ENCODE measurements around the gene CHD6.

The CHD6 gene

GRCh38 chr20:41534842-41535241 is 83.3 kb downstream of the CHD6 start:
- DNase-seq (ENCODE audit: low read depth), result no peak
- H3K4me3 ChIP-seq (ENCODE audit: low read length), result no peak overlapping the region
- TF ChIP-seq CTCF (conservative IDR thresholded peaks at IDR 0.05; ENCODE audit: low read length), result no peak

- no peak for TF ChIP-seq CTCF (conservative IDR thresholded peaks at IDR 0.05; ENCODE audit: low read length)
- DNase-seq (ENCODE audit: low read depth), result no peak
- H3K4me3 ChIP-seq (ENCODE audit: low read length), result no peak overlapping the region
These were observed 84.0 kb downstream of the CHD6 start for GRCh38 chr20:41534170-41534569.

GRCh38 chr20:41533537-41534136 is 84.5 kb downstream of the CHD6 start:
- no peak overlapping the region for H3K4me3 ChIP-seq (ENCODE audit: low read length)
- no peak for TF ChIP-seq CTCF (conservative IDR thresholded peaks at IDR 0.05; ENCODE audit: low read length)
- DNase-seq (ENCODE audit: low read depth), result no peak

- H3K4me3 ChIP-seq (ENCODE audit: low read length), result no peak overlapping the region
- no peak for DNase-seq (ENCODE audit: low read depth)
- TF ChIP-seq CTCF (conservative IDR thresholded peaks at IDR 0.05; ENCODE audit: low read length), result no peak
These were observed 85.2 kb downstream of the CHD6 start for GRCh38 chr20:41532935-41533334.

- no peak for TF ChIP-seq CTCF (conservative IDR thresholded peaks at IDR 0.05; ENCODE audit: low read length)
- no peak for DNase-seq (ENCODE audit: low read depth)
- H3K4me3 ChIP-seq (ENCODE audit: low read length), result no peak overlapping the region
These were observed 86.5 kb downstream of the CHD6 start for GRCh38 chr20:41531518-41532275.

GRCh38 chr20:41530923-41531322 is 87.3 kb downstream of the CHD6 start:
- no peak overlapping the region for H3K4me3 ChIP-seq (ENCODE audit: low read length)
- TF ChIP-seq CTCF (conservative IDR thresholded peaks at IDR 0.05; ENCODE audit: low read length), result no peak
- DNase-seq (ENCODE audit: low read depth), result no peak

GRCh38 chr20:41526327-41526726 is 91.8 kb downstream of the CHD6 start:
- no peak for DNase-seq (ENCODE audit: low read depth)
- TF ChIP-seq CTCF (conservative IDR thresholded peaks at IDR 0.05; ENCODE audit: low read length), result no peak
- no peak overlapping the region for H3K4me3 ChIP-seq (ENCODE audit: low read length)

All from AG10803 (cell line).